ENCODE measurements around the gene DEXI. TPM values are rescaled to one million over a fixed set of nuclear protein-coding genes. Genes with fewer than 3 reads are reported as not detected.

Gene DEXI
- total and polyA plus RNA-seq, 2 of the 13 experiments (the other 11 are each of a cell fraction or from before 2014, with no cell fraction given): 51.5 to 70.4 TPM

DNA sequence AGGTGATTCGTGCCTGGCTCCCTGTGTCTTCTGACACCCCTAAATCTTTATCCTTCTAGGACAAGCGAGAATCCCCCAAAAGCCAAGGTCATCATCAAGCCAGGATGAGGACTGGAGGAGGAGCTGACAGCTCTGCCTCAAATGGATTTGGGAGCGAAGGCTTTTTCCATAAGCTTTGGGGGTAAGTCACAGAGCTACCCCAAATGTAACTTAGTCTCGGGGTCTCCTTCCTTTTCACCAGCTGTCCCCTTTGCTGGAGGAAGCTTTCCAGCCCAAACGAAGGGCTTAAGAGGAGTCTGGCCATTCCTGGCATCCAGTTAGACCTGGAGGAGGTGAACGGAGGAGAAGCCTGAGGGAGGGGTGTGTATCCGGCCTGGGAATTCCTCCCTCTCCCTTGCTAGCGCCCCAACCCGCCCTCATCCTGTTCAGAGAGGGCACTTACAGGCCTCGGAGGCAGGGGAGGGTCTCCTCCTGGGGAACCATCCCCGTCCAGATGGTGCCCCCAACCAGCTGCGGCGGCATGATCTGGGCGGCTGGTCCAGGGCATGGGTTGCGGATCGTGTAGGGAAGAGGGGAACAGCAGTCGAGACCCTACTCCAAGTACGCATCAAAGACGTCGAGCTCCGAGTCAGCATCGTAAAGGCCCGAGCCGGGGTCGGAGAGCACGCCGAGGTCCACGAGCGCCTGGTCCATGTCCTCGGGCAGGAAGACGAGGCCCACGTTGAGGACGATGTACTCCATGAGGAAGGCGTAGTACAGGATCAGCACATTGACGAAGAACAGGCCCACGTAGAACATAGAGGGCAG is 938 bp downstream of the DEXI start (continued):
- no peak for TF ChIP-seq POLR2A (IDR thresholded peaks at IDR 0.05; ENCODE audit: insufficient read depth in 1 of 2, low read depth in 2 of 2, low read length in 2 of 2)
- TF ChIP-seq SUZ12 (IDR thresholded peaks at IDR 0.05; ENCODE audit: low read depth, low read length): no peak
- no peak for TF ChIP-seq PRDM4 (CRISPR knock-in tag; IDR thresholded peaks at IDR 0.05; ENCODE audit: borderline replicate concordance)
- no peak for TF ChIP-seq ISL2 (CRISPR knock-in tag; IDR thresholded peaks at IDR 0.05)
- TF ChIP-seq ZNF775 (CRISPR knock-in tag; IDR thresholded peaks at IDR 0.05; ENCODE audit: borderline replicate concordance): no peak
- no peak for TF ChIP-seq NBN (conservative IDR thresholded peaks at IDR 0.05)
- no peak for TF ChIP-seq THRA (CRISPR knock-in tag; IDR thresholded peaks at IDR 0.05; ENCODE audit: borderline replicate concordance)
- no peak for TF ChIP-seq PAX8 (CRISPR knock-in tag; IDR thresholded peaks at IDR 0.05; ENCODE audit: borderline replicate concordance)
- no peak for TF ChIP-seq RBAK (CRISPR knock-in tag; IDR thresholded peaks at IDR 0.05)
- TF ChIP-seq ZNF282 (IDR thresholded peaks at IDR 0.05; ENCODE audit: partially characterized antibody): no peak
- no peak for TF ChIP-seq STAT5B (CRISPR knock-in tag; IDR thresholded peaks at IDR 0.05)
- no peak for TF ChIP-seq FOXA3 (CRISPR knock-in tag; IDR thresholded peaks at IDR 0.05)
- no peak for TF ChIP-seq RBM39 (IDR thresholded peaks at IDR 0.05; ENCODE audit: low read depth, low read length, poor library complexity, severe bottlenecking)
- 0 out of 2 replicates have a peak, but pooled peaks have one; percentile 84 for TF ChIP-seq ZNF737 (CRISPR knock-in tag; IDR thresholded peaks at IDR 0.05; ENCODE audit: borderline replicate concordance)
- TF ChIP-seq ZNF773 (CRISPR knock-in tag; IDR thresholded peaks at IDR 0.05; ENCODE audit: borderline replicate concordance): no peak
- no peak for TF ChIP-seq ZNF180 (CRISPR knock-in tag; IDR thresholded peaks at IDR 0.05; ENCODE audit: borderline replicate concordance, low read depth)
- no peak for TF ChIP-seq FOXP1 (IDR thresholded peaks at IDR 0.05)
- no peak for TF ChIP-seq FOXP1 (CRISPR knock-in tag; IDR thresholded peaks at IDR 0.05)
- TF ChIP-seq ZNF143 (CRISPR knock-in tag; IDR thresholded peaks at IDR 0.05): peak; percentile 29; the same call in 1 of the 2 replicates
- TF ChIP-seq DMAP1 (CRISPR knock-in tag; IDR thresholded peaks at IDR 0.05): no peak
- TF ChIP-seq CEBPB (IDR thresholded peaks at IDR 0.05; ENCODE audit: borderline replicate concordance, low read depth, low read length): no peak
- no peak for TF ChIP-seq TBP (CRISPR knock-in tag; IDR thresholded peaks at IDR 0.05)
- no peak for TF ChIP-seq TMF1 (CRISPR knock-in tag; IDR thresholded peaks at IDR 0.05; ENCODE audit: low read depth)
- TF ChIP-seq, protein P1, sequence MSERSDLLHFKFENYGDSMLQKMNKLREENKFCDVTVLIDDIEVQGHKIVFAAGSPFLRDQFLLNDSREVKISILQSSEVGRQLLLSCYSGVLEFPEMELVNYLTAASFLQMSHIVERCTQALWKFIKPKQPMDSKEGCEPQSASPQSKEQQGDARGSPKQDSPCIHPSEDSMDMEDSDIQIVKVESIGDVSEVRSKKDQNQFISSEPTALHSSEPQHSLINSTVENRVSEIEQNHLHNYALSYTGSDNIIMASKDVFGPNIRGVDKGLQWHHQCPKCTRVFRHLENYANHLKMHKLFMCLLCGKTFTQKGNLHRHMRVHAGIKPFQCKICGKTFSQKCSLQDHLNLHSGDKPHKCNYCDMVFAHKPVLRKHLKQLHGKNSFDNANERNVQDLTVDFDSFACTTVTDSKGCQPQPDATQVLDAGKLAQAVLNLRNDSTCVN (CRISPR knock-in tag; IDR thresholded peaks at IDR 0.05; ENCODE audit: borderline replicate concordance): no peak
- no peak for TF ChIP-seq ZNF530 (CRISPR knock-in tag; IDR thresholded peaks at IDR 0.05; ENCODE audit: low read depth)
- TF ChIP-seq ZBTB3 (CRISPR knock-in tag; IDR thresholded peaks at IDR 0.05; ENCODE audit: borderline replicate concordance, low read depth): no peak
- no peak for TF ChIP-seq MXD4 (CRISPR knock-in tag; IDR thresholded peaks at IDR 0.05)
